ENCODE measurements around the gene PCDHA1.

The PCDHA1 gene

DNA sequence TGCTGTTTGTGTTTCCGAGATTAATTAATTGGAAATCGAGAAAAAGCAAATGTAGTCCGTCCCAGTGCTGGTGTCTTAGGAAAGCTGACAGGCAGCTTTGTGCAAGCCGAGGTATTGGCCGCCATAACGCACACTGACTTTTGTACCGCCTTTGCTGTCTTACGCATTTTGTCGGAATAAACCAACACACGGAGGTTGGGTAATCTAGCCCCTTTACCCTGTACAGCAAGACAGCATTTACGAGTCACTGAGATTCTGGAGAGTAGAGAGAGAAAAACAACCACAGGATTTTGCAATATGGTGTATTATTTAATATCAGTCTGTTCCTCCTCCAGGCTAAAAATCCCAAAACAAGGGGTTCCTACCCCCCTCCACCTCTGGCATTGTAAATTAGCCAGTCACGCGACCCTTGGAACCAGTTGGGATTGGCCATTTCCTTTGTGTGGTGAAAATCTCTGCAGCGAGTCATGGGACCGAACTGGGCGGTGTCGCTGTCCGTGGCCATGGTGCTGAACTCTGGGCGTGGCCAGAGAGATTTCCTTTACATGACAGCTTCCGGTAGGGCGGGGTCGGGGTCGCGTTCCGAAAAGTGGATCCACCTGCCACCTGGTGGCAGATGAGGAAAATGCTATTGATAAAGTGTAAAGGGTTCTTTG is 255.0 kb downstream of the PCDHA1 start:
- no peak overlapping the region for H3K4me3 ChIP-seq (ENCODE audit: low read length)
- no peak overlapping the region for H3K27ac ChIP-seq (ENCODE audit: low read depth, low read length)
- no peaks in the 10 kb centered on the region for H3K79me2 ChIP-seq (ENCODE audit: control insufficient read depth, low read length)
- no peaks in the 10 kb centered on the region for H3K4me1 ChIP-seq (ENCODE audit: control insufficient read depth, low read length)
- H3K27me3 ChIP-seq (ENCODE audit: control insufficient read depth, low read length), result no peaks in the 10 kb centered on the region
- no peak overlapping the region for H3K4me2 ChIP-seq (ENCODE audit: low read length)
- H3F3A ChIP-seq (ENCODE audit: control insufficient read depth, insufficient read depth), result no peaks in the 10 kb centered on the region
- TF ChIP-seq, protein P1, sequence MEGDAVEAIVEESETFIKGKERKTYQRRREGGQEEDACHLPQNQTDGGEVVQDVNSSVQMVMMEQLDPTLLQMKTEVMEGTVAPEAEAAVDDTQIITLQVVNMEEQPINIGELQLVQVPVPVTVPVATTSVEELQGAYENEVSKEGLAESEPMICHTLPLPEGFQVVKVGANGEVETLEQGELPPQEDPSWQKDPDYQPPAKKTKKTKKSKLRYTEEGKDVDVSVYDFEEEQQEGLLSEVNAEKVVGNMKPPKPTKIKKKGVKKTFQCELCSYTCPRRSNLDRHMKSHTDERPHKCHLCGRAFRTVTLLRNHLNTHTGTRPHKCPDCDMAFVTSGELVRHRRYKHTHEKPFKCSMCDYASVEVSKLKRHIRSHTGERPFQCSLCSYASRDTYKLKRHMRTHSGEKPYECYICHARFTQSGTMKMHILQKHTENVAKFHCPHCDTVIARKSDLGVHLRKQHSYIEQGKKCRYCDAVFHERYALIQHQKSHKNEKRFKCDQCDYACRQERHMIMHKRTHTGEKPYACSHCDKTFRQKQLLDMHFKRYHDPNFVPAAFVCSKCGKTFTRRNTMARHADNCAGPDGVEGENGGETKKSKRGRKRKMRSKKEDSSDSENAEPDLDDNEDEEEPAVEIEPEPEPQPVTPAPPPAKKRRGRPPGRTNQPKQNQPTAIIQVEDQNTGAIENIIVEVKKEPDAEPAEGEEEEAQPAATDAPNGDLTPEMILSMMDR (IDR thresholded peaks at IDR 0.05; ENCODE audit: low read depth, low read length, poor library complexity, severe bottlenecking), result peak; percentile 66
- TF ChIP-seq EZH2phosphoT487 (IDR thresholded peaks at IDR 0.05; ENCODE audit: borderline replicate concordance, low read length), result no peak
- H3K36me3 ChIP-seq (ENCODE audit: control insufficient read depth, low read length), result no peaks in the 10 kb centered on the region
- H3K9me3 ChIP-seq (ENCODE audit: control insufficient read depth, insufficient read depth, low read length), result peaks cover 6% of the 10 kb centered on the region
- H4K20me1 ChIP-seq (ENCODE audit: control insufficient read depth, insufficient read depth, low read depth, low read length), result no peaks in the 10 kb centered on the region
- no peaks in the 10 kb centered on the region for H3K9me2 ChIP-seq (replicated peaks; ENCODE audit: control insufficient read depth, low read length)

DNA sequence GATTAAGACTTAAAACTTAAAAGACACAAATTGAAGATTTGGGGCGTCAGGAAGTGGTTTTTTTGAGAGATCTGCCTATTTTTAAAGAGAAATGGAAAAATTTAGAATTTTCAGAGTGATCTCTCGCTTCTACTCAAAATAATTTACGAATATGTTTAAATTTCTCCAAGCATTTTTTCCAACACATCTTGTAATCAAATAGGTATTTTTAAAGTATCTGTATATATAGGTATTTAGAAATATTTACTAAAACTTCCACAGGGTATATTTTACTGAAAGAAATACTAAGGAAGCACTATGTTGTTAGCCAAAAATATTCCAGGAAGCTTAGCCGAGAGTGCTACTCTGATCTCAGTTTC is 255.5 kb downstream of the PCDHA1 start:
- Histone ChIP-seq H4K20me1 (ENCODE audit: control insufficient read depth, insufficient read depth, low read depth, low read length) (no peaks in the 10 kb centered on the region), H3K27me3 (ENCODE audit: control insufficient read depth, low read length) (no peaks in the 10 kb centered on the region), H3K36me3 (ENCODE audit: control insufficient read depth, low read length) (no peaks in the 10 kb centered on the region), H3K4me2 (ENCODE audit: low read length) (no peak overlapping the region), H3K27ac (ENCODE audit: low read depth, low read length) (no peak overlapping the region), H3K4me1 (ENCODE audit: control insufficient read depth, low read length) (no peaks in the 10 kb centered on the region), H3K79me2 (ENCODE audit: control insufficient read depth, low read length) (no peaks in the 10 kb centered on the region), H3F3A (ENCODE audit: control insufficient read depth, insufficient read depth) (no peaks in the 10 kb centered on the region), H3K4me3 (ENCODE audit: low read length) (no peak overlapping the region), H3K9me3 (ENCODE audit: control insufficient read depth, insufficient read depth, low read length) (peaks cover 6% of the 10 kb centered on the region), H3K9me2 (replicated peaks; ENCODE audit: control insufficient read depth, low read length) (no peaks in the 10 kb centered on the region)
- TF ChIP-seq EZH2phosphoT487 (IDR thresholded peaks at IDR 0.05; ENCODE audit: borderline replicate concordance, low read length), result no peak
- TF ChIP-seq, protein P1 (IDR thresholded peaks at IDR 0.05; ENCODE audit: low read depth, low read length, poor library complexity, severe bottlenecking), result no peak

DNA sequence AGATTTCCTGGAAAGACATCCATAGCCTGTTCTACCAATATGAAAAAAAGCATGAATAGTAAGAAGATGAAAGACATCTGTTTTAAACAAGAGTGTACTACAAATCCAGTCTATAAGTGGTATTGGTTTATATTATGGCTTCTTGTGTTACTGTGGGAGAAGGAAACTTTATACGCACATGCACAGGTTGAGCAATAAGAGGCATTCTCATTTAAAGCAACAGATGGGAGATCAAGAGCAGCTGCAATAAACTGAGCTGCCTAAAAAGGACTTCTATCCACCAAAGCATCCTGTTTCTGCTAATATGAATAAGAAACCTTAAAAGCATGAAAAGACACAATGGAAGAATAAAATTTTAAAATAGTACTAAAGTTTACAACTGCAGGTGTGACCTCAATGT is 256.6 kb downstream of the PCDHA1 start:
- Histone ChIP-seq H3K79me2 (ENCODE audit: control insufficient read depth, low read length) (no peaks in the 10 kb centered on the region), H3K4me3 (ENCODE audit: low read length) (no peak overlapping the region), H3K36me3 (ENCODE audit: control insufficient read depth, low read length) (no peaks in the 10 kb centered on the region), H3K9me2 (replicated peaks; ENCODE audit: control insufficient read depth, low read length) (no peaks in the 10 kb centered on the region), H3F3A (ENCODE audit: control insufficient read depth, insufficient read depth) (no peaks in the 10 kb centered on the region), H3K4me2 (ENCODE audit: low read length) (no peak overlapping the region), H3K27ac (ENCODE audit: low read depth, low read length) (no peak overlapping the region), H3K4me1 (ENCODE audit: control insufficient read depth, low read length) (no peaks in the 10 kb centered on the region), H3K27me3 (ENCODE audit: control insufficient read depth, low read length) (no peaks in the 10 kb centered on the region), H4K20me1 (ENCODE audit: control insufficient read depth, insufficient read depth, low read depth, low read length) (no peaks in the 10 kb centered on the region), H3K9me3 (ENCODE audit: control insufficient read depth, insufficient read depth, low read length) (peaks cover 6% of the 10 kb centered on the region)
- no peak for TF ChIP-seq EZH2phosphoT487 (IDR thresholded peaks at IDR 0.05; ENCODE audit: borderline replicate concordance, low read length)
- TF ChIP-seq, protein P1 (IDR thresholded peaks at IDR 0.05; ENCODE audit: low read depth, low read length, poor library complexity, severe bottlenecking), result no peak

All from DOHH2 (cell line).